WTC11 (cell line): ENCODE results near the gene LARP4. TPM values are rescaled to one million over a fixed set of nuclear protein-coding genes. Genes with fewer than 3 reads are reported as not detected.
"Not testable (repeated sequence)": the region's sequence is repeated elsewhere in the genome, so short reads cannot be mapped to it uniquely, and the experiment has no call there.

Experiments used
- ATAC-seq: fragments of 200-7000 bp; cut with Tn5 transposase; 2 replicates; pipeline ENCODE4 v1.10.0; 2021; ENCODE audit warnings: mild to moderate bottlenecking, moderate library complexity
- CTCF ChIA-PET: fragments of 300-600 bp; sonication (Branson Sonifier 250); formaldehyde crosslinking; loops from one replicate; lab custom pipeline; 2021; ENCODE audit warnings: antibody characterized with exemption; lab: Charles Lee
- POLR2A ChIA-PET: fragments of 350-600 bp; sonication (Branson Sonifier 250); formaldehyde crosslinking; loops from one replicate; lab custom pipeline; 2021; ENCODE audit warnings: antibody characterized with exemption; lab: Charles Lee
- DNase-seq: peaks from one replicate; pipeline ENCODE4 v3.0.0; 2021; ENCODE audit warnings: low spot score
- H3K27ac Mint-ChIP-seq: 2 replicates; pipeline ENCODE4 v1.8.0; 2021; ENCODE audit warnings: mixed read lengths
- H3K27me3 Mint-ChIP-seq: 2 replicates; pipeline ENCODE4 v1.8.0; 2021; ENCODE audit warnings: low read depth, mild to moderate bottlenecking, moderate library complexity, mixed read lengths
- H3K36me3 Mint-ChIP-seq: 2 replicates; pipeline ENCODE4 v1.8.0; 2021; ENCODE audit warnings: mixed read lengths
- H3K4me1 Mint-ChIP-seq: 2 replicates; pipeline ENCODE4 v1.8.0; 2022; ENCODE audit warnings: mixed read lengths
- H3K4me3 Mint-ChIP-seq: 2 replicates; pipeline ENCODE4 v1.8.0; 2021; ENCODE audit warnings: mild to moderate bottlenecking, moderate library complexity, mixed read lengths
- H3K9me3 Mint-ChIP-seq: 2 replicates; pipeline ENCODE4 v1.8.0; 2021; ENCODE audit warnings: mixed read lengths
- ATF1 ChIP-seq: sonication (generic); formaldehyde crosslinking; IDR thresholded peaks from 2 replicates; pipeline ENCODE4 v1.8.1; 2023; ENCODE audit warnings: mild to moderate bottlenecking, moderate library complexity, missing genetic modification reagents
- ATF3 ChIP-seq: sonication (generic); formaldehyde crosslinking; conservative IDR thresholded peaks from 2 replicates; pipeline ENCODE4 v1.8.1; 2022; ENCODE audit warnings: mild to moderate bottlenecking, missing genetic modification reagents
- ATF6 ChIP-seq: sonication (generic); formaldehyde crosslinking; IDR thresholded peaks from 2 replicates; pipeline ENCODE4 v1.8.1; 2023; ENCODE audit warnings: mild to moderate bottlenecking, missing genetic modification reagents
- CREM ChIP-seq: sonication (generic); formaldehyde crosslinking; IDR thresholded peaks from 2 replicates; pipeline ENCODE4 v1.8.1; 2022; ENCODE audit warnings: mild to moderate bottlenecking, missing genetic modification reagents, moderate library complexity
- EMX1 ChIP-seq: fragments of 250-450 bp; sonication (Bioruptor Pico); IDR thresholded peaks from 2 replicates; pipeline ENCODE4 v1.8.0; 2021; ENCODE audit warnings: mild to moderate bottlenecking
- ERG ChIP-seq: fragments of 250-450 bp; sonication (Bioruptor Pico); IDR thresholded peaks from 2 replicates; pipeline ENCODE4 v1.8.0; 2021; ENCODE audit warnings: mild to moderate bottlenecking
- ETV6 ChIP-seq: sonication (generic); formaldehyde crosslinking; IDR thresholded peaks from 2 replicates; pipeline ENCODE4 v1.8.1; 2022; ENCODE audit warnings: mild to moderate bottlenecking, missing genetic modification reagents
- FOXK1 ChIP-seq: sonication (generic); formaldehyde crosslinking; IDR thresholded peaks from 2 replicates; pipeline ENCODE4 v1.8.0; 2022; ENCODE audit warnings: mild to moderate bottlenecking, moderate library complexity, missing genetic modification reagents
- GRHL2 ChIP-seq: fragments of 250-450 bp; sonication (Bioruptor Pico); IDR thresholded peaks from 2 replicates; pipeline ENCODE4 v1.8.0; 2022; ENCODE audit warnings: mild to moderate bottlenecking, moderate library complexity; ENCODE audit not compliant: insufficient replicate concordance, severe bottlenecking
- HMGXB4 ChIP-seq: sonication (generic); formaldehyde crosslinking; IDR thresholded peaks from 2 replicates; pipeline ENCODE4 v1.8.1; 2023; ENCODE audit warnings: mild to moderate bottlenecking, moderate library complexity, missing genetic modification reagents
- MXD4 ChIP-seq: fragments of 250-450 bp; sonication (Bioruptor Pico); IDR thresholded peaks from 2 replicates; pipeline ENCODE4 v1.8.0; 2021; ENCODE audit warnings: mild to moderate bottlenecking, moderate library complexity, borderline replicate concordance
- MYBL2 ChIP-seq: sonication (generic); formaldehyde crosslinking; IDR thresholded peaks from 2 replicates; pipeline ENCODE4 v1.8.1; 2023; ENCODE audit warnings: mild to moderate bottlenecking, moderate library complexity, missing genetic modification reagents
- NR2C2 ChIP-seq: sonication (generic); formaldehyde crosslinking; IDR thresholded peaks from 2 replicates; pipeline ENCODE4 v1.8.0; 2022; ENCODE audit warnings: mild to moderate bottlenecking, missing genetic modification reagents
- RELA ChIP-seq: sonication (generic); formaldehyde crosslinking; IDR thresholded peaks from 2 replicates; pipeline ENCODE4 v1.8.1; 2022; ENCODE audit warnings: missing genetic modification reagents, mild to moderate bottlenecking, borderline replicate concordance
- TEAD4 ChIP-seq: sonication (generic); formaldehyde crosslinking; IDR thresholded peaks from 2 replicates; pipeline ENCODE4 v1.8.0; 2022; ENCODE audit warnings: mild to moderate bottlenecking, missing genetic modification reagents
- TP53 ChIP-seq: sonication (generic); formaldehyde crosslinking; IDR thresholded peaks from 2 replicates; pipeline ENCODE4 v1.8.1; 2023; ENCODE audit warnings: mild to moderate bottlenecking, missing genetic modification reagents
- ZBTB21 ChIP-seq: sonication (generic); formaldehyde crosslinking; IDR thresholded peaks from 2 replicates; pipeline ENCODE4 v1.8.1; 2023; ENCODE audit warnings: mild to moderate bottlenecking, missing genetic modification reagents, borderline replicate concordance
- ZBTB43 ChIP-seq: sonication (generic); formaldehyde crosslinking; IDR thresholded peaks from 2 replicates; pipeline ENCODE4 v1.8.1; 2023; ENCODE audit warnings: mild to moderate bottlenecking, missing genetic modification reagents
- ZNF138 ChIP-seq: sonication (generic); formaldehyde crosslinking; conservative IDR thresholded peaks from 2 replicates; pipeline ENCODE4 v1.8.1; 2022; ENCODE audit warnings: mild to moderate bottlenecking, moderate library complexity, missing genetic modification reagents
- ZNF263 ChIP-seq: sonication (generic); formaldehyde crosslinking; IDR thresholded peaks from 2 replicates; pipeline ENCODE4 v1.8.1; 2022; ENCODE audit warnings: low read depth, mild to moderate bottlenecking, moderate library complexity, missing genetic modification reagents
- ZNF317 ChIP-seq: sonication (generic); formaldehyde crosslinking; IDR thresholded peaks from 2 replicates; pipeline ENCODE4 v1.8.1; 2023; ENCODE audit warnings: low read depth, mild to moderate bottlenecking, moderate library complexity, missing genetic modification reagents, borderline replicate concordance
- ZNF532 ChIP-seq: fragments of 250-450 bp; sonication (Bioruptor Pico); IDR thresholded peaks from 2 replicates; pipeline ENCODE4 v1.9.0; 2021; ENCODE audit warnings: mild to moderate bottlenecking, borderline replicate concordance
- total RNA-seq: library from RNA; stranded (reverse); gene quantifications from 3 replicates; pipeline ENCODE4 v1.2.3, GENCODE V29; 2021

The LARP4 gene
- total RNA-seq, 1 experiment from 2014 or later = 73.9 TPM

- TF ChIP-seq GRHL2 (CRISPR knock-in tag) = no peak
- no peak for TF ChIP-seq TP53 (CRISPR knock-in tag)
- no peak for TF ChIP-seq RELA
- no peak for TF ChIP-seq ATF3 (CRISPR knock-in tag)
- TF ChIP-seq MXD4 (CRISPR knock-in tag) = no peak
- no peak for TF ChIP-seq ZNF317
- TF ChIP-seq, all 79 proteins: peak for 0
These were observed 25.0 kb downstream of the LARP4 start (continued) for GRCh38 chr12:50425589-50426258.

- POLR2A ChIA-PET, H3K27me3 Mint-ChIP-seq, H3K4me3 Mint-ChIP-seq, ATAC-seq, DNase-seq, H3K9me3 Mint-ChIP-seq, H3K4me1 Mint-ChIP-seq, H3K27ac Mint-ChIP-seq: not testable (repeated sequence)
- peaks cover 59% of the 10 kb centered on the region for H3K36me3 Mint-ChIP-seq
- CTCF ChIA-PET = interaction anchor here (0.9 kb wide), 1 partner anchor 73 kb away, joined by 3 read pairs; no protein-coding TSS in a partner anchor
These were observed 31.0 kb downstream of the LARP4 start for GRCh38 chr12:50431656-50432055.

- Mint-ChIP-seq H3K27me3 (no peaks in the 10 kb centered on the region), H3K36me3 (peaks cover 88% of the 10 kb centered on the region), H3K9me3 (no peaks in the 10 kb centered on the region), H3K27ac (no peak overlapping the region), H3K4me1 (no peaks in the 10 kb centered on the region), H3K4me3 (no peak overlapping the region)
- DNase-seq (no peak), ATAC-seq (no peak)
- ChIA-PET CTCF (no interaction called here), POLR2A (no interaction called here)
- TF ChIP-seq ATF6 (CRISPR knock-in tag) = no peak
- TF ChIP-seq ERG (CRISPR knock-in tag) = no peak
- TF ChIP-seq EMX1 (CRISPR knock-in tag) = no peak
- no peak for TF ChIP-seq ZNF263
- no peak for TF ChIP-seq ETV6
- TF ChIP-seq HMGXB4 (CRISPR knock-in tag) = no peak
- TF ChIP-seq ZNF532 (CRISPR knock-in tag) = no peak
- TF ChIP-seq ZBTB43 (CRISPR knock-in tag) = no peak
- TF ChIP-seq ZNF138 (CRISPR knock-in tag) = no peak
- TF ChIP-seq NR2C2 (CRISPR knock-in tag) = no peak
- TF ChIP-seq MYBL2 = no peak
- TF ChIP-seq TEAD4 = no peak
- no peak for TF ChIP-seq ATF1 (CRISPR knock-in tag)
- no peak for TF ChIP-seq CREM (CRISPR knock-in tag)
- no peak for TF ChIP-seq FOXK1 (CRISPR knock-in tag)
- TF ChIP-seq ZBTB21 (CRISPR knock-in tag) = no peak
These were observed 39.6 kb downstream of the LARP4 start for GRCh38 chr12:50440288-50440687.
